GM19438 (cell line): ENCODE results near the gene PIRT.
A peak's percentile ranks its signal among the peaks of the same experiment; 100 is the strongest.
"Not testable (repeated sequence)": the region's sequence is repeated elsewhere in the genome, so short reads cannot be mapped to it uniquely, and the experiment has no call there.

Source experiments
- ATAC-seq: cut with Tn5 transposase; IDR thresholded peaks from one replicate; pipeline ENCODE4 v1.9.1; 2021; ENCODE audit warnings: low read depth; ENCODE audit not compliant: unreplicated experiment

Gene PIRT

GRCh38 chr17:10837921-10838320, at the start of gene PIRT:
PIRT (minus strand) TSS chr17:10838087; CDS start chr17:10825645, 12,442 bp downstream.
- no peak for ATAC-seq

- no peak for ATAC-seq
These were observed 44.1 kb upstream of the PIRT start for GRCh38 chr17:10881959-10882358.

- ATAC-seq, result no peak
These were observed 41.4 kb upstream of the PIRT start for GRCh38 chr17:10879190-10879836.

DNA sequence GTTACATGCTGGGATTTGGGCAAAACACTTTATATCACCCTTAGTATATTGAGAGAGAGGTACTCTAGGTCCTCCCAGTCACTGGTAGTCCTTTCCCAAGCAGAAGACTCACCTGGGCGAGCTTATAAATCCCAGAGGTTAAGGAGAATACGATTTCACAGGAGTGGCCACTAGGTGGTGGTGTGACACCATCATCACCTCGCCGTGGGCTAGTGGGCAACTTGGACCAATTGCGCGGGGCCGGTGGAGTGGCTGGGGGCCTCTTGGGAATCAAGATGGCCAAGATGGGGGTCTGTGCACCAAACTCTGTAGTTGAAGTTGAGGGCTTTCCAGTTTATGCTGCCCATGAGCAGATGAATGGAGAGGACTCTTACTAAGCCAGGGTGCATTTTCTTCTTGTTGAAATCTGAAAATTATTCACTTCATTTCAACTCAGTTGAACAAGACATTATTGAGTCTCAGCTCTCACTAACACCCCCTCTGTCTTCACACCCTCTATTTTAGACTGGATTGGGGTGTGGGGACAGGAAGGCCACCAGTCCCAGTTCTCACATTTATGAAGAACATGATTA, 38.2 kb upstream of the PIRT start:
- ATAC-seq, result no peak

- no peak for ATAC-seq
These were observed 37.6 kb upstream of the PIRT start for GRCh38 chr17:10875430-10875851.

DNA sequence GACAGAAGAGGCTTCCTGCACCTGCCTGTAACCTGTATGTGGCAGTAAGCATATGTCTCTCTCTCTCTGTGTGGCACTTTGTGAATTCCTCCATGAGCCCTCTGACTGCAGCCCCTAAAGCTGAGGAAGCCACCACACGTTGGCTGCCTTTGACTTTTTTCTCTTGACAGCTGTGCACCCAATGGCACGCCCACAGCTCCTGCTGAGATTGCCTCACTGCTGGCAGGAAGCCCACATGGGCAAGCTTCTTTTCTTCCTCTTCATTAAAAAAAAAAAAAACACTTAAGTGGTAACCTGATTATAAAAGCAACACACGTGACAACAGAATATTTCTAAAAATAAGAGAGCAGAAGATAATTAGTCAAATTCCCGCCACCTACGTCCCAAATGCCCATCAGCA, 34.0 kb upstream of the PIRT start:
- ATAC-seq, result no peak

- ATAC-seq, result no peak
These were observed 32.6 kb upstream of the PIRT start for GRCh38 chr17:10870336-10871050.

DNA sequence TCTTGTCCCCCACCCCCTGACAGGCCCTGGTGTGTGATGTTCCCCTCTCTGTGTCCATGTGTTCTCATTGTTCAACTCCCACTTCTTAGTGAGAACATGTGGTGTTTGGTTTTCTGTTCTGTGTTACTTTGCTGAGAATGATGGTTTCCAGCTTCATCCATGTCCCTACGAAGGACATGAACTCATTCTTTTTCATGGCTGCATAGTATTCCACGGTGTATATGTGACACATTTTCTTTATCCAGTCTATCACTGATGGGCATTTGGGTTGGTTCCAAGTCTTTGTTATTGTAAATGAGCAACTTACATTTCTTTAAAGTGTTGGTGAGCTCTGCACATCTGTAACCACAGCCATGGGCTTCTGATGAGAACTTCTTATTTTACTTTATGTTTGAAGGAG, 30.9 kb upstream of the PIRT start:
- not testable (repeated sequence) for ATAC-seq

- no peak for ATAC-seq
These were observed 21.2 kb upstream of the PIRT start for GRCh38 chr17:10859051-10859450.

GRCh38 chr17:10857976-10858375, 20.1 kb upstream of the PIRT start:
- ATAC-seq, result no peak

- ATAC-seq, result not testable (repeated sequence)
These were observed 8.7 kb upstream of the PIRT start for GRCh38 chr17:10846636-10847035.

DNA sequence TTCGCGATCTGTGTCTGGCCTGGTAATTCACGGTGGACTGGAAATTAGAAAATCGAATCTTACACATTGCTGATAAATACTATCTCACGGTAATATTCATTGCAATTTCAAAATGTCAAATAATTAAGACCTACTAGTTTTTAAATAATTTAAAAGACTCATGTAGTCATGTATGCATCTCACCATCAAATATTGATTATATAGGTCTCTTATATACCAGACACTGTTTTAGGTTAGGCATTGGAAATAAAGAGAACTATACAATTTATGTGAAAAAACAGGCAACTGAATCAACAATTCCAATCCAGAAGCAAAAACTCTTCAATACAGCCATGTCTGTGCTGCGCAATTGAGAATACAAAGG, 7.5 kb upstream of the PIRT start:
- no peak for ATAC-seq

GRCh38 chr17:10844621-10845387, 6.9 kb upstream of the PIRT start:
- ATAC-seq, result peak; percentile 72

DNA sequence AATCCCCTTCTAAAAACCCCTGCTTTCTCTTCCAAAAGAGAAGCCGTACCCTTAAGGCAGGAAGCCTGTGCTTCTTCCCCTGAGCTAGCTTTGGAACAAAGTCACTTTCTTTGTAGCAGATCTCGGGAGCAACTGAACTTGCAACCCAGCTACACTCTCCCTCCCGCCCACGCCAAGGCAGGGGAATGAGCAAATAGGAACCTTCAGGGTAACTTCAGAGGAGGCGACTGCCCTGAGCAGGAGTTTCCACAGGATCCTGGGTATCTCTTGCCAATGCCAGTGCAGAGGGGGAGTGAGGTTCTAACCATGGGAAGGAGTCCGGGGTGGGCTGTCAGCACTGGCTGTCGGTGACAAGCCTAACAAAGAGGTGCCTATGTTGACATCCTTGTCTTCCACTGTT, 5.9 kb upstream of the PIRT start:
- no peak for ATAC-seq

DNA sequence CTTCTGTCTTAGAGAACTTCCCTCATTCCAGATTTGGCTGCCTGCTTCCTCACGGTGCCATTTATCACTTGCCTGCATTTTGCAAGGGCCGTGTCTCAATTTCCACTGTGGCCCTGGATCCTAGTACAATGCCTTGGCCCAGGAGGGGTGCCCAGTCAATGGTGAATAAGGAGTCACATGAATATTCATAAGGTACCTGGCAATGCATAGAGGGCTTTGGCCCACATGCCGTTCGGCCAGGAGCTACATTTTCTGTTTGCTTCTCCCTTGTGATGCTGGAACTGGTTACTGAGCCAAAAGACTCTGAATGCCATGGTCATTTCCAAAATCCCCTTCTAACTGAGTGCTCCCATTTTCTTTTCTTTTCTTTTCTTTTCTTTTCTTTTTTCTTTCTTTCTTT, 4.8 kb upstream of the PIRT start:
- ATAC-seq, result no peak

DNA sequence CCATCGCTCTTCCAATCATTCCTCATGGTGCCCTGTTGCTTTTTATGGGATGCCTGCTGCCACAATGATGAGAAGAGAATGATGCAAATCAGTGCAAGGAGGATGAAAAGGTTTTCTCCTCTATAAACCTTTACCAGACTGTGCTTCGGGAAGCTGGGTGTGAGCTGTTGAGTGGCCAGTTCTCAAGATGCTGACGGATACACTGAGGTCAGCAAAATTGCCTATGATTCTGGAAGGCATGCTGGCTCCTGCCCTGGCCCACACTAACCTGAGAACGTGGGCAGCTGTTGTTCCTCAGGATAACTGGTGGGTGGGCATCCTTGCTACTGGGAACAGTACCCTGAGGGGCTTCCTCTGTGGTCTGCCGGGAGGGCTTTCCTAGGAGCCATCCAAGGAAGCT, 795 bp upstream of the PIRT start:
- no peak for ATAC-seq

DNA sequence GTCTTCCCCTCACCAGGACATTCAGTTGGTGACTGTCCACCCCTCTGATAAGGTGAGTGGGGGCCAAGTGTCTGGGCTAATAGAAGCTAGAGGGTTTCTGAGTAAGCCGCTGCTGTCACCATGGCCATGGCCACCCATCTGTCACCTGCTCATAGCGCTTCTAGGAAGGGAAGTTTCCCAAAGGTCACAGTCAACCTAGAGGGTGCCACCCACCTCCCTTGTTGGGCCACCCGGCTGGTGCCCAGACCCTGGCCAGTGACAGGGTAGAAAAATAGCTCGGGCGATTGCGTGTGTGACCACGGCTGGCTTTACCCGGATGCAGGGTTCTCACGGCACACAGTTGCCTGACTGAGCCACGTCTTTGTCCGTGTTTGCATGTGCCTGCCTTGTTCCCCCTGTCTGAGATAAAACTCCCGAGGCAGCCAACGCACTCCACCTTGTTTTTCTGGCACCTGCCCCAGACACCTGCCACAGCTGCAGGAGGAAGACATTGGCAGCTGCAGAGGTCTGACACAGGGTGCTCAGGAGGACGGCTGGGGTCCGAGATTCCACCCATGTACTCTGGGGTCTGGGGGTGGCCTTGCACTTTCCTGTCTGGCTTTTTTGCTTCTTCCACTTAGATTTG, 809 bp downstream of the PIRT start:
- no peak for ATAC-seq

DNA sequence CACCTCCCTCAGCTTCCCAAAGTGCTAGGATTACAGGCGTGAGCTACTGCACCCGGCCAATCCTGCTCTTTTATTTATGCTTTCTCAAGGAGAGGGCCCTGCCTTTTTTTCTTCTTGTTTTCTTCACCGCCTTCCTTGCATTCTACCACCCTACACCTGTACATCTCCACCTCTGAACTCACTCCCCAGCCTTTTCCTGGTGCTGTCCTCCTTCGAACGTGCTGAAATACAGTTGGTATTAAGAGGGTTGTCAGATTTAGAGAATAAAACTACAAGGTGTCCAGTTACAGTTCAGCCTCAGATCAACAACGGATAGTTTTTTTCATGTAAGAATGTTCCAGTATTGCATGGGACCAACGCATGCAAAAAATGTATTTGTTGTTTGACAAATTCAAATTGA, 1.7 kb downstream of the PIRT start:
- no peak for ATAC-seq

GRCh38 chr17:10831696-10832095, 6.2 kb downstream of the PIRT start:
- ATAC-seq, result no peak

DNA sequence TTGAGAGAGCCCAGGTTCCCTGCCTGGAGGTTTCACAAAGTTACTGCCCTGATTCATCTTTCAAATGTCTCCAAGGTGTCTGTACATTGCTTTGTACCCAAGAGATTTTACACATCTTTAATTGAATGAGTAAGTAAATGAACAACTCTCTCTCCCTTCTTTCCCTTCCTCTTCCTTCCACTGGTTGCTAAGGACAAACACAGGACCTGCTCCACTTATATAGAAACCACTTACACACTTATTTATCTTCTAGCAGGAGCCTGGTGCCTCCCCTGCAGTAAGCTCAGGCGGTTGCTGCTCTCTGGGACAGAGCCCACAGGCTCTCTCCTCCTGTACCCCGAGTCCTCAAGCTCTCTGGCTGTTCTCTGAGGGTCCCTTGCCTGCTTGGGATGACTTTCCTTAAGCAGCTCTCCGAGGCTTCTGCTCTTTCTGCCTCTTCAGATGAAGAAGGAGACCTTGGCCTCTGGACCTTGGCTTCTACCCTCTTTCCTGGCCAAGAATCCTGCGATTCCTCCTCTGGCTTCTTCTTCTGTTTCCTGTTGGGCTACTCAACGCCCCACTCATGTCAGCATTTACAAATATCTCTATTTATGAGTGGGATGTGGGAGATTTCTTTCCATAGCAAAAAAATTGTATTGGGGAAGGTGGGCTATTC, 9.9 kb downstream of the PIRT start:
- ATAC-seq, result no peak
